AG08395 (cell line): ENCODE results near the gene CA9.

Experiments used
- DNase-seq: peaks from one replicate; pipeline ENCODE4 v3.0.0; 2012; ENCODE audit warnings: mixed read lengths, low spot score

The CA9 gene

GRCh38 chr9:35675732-35676392, 2.1 kb downstream of the CA9 start:
- DNase-seq: peak; percentile 31

- DNase-seq: no peak
Measured at GRCh38 chr9:35679091-35679490, 5.4 kb downstream of the CA9 start.

GRCh38 chr9:35679766-35680330, 6.1 kb downstream of the CA9 start:
- DNase-seq: no peak

DNA sequence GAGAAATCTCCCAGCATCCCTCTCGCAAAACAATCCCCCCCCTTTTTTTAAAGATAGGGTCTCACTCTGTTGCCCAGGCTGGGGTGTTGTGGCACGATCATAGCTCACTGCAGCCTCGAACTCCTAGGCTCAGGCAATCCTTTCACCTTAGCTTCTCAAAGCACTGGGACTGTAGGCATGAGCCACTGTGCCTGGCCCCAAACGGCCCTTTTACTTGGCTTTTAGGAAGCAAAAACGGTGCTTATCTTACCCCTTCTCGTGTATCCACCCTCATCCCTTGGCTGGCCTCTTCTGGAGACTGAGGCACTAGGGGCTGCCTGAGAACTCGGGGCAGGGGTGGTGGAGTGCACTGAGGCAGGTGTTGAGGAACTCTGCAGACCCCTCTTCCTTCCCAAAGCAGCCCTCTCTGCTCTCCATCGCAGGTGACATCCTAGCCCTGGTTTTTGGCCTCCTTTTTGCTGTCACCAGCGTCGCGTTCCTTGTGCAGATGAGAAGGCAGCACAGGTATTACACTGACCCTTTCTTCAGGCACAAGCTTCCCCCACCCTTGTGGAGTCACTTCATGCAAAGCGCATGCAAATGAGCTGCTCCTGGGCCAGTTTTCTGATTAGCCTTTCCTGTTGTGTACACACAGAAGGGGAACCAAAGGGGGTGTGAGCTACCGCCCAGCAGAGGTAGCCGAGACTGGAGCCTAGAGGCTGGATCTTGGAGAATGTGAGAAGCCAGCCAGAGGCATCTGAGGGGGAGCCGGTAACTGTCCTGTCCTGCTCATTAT, 6.8 kb downstream of the CA9 start:
- DNase-seq: no peak

DNA sequence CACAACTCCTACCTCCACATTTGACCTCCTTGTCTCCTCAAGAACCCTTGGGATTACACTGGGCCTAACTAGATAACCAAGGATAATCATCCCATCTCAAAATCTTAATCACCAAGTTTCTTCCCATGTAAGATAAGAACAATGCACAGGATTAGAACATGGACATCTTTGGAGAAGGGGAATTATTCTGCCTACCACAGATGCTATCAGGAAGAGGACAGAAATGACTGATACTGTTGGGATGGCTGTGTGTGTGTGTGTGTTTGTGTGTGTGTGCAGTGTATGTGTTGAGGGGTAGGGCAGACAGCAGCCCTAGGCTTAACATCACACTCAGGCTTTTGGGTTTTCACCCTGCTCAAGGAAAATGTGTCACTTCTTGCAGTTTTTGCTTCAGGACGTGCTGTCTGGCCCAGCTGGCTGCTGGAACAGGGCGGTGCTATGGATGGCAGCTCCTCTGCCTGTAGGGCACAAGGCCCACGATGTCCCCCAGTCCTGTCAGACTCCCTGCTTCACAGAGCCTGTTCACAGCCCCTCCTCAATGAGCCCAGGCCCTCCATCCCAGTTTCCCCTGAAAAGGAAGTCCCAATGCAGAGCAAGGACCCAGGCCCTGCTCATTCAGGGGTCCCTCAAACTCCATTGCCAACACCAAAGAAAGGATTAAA, 7.7 kb downstream of the CA9 start:
- DNase-seq: no peak

- no peak for DNase-seq
Measured at GRCh38 chr9:35682051-35682450, 8.3 kb downstream of the CA9 start.

DNA sequence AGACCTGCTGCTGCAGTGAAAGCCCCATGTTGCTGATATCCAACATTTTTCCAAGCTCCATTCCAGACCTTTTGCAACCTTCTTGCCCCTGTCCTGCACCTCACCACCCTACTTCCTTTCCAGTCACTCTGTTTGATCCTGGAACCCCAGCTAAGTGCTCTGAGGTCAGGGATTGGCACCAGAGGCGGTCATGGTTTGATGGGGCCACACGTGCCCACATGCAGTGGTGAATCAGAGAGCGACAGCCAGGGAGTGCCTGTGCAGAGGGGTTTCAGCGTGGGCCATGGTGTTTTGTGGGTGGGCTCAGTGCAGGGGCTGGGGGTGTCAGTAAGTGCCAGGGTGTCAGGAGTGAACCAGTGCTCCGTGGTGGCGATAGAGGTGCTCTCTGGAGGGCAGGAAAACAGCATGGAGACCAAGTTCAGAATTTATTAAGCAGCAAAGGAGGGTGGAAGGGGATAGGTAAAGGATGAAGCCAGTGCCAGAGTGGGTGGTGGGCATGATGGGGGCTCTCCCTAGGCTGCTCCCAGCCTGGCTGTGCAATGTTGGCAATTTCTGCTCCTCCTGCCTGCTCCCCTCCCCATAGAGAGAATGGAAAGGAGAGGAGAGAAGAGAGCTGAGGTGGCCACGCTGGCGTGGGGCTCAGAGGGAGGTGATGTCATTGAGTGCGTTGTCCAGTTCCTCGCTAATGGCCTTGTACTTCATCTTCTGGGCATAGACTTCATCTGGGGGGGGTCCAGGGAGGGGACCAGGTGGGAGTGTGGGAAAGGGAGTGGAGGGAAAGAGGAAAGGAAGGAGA, 9.0 kb downstream of the CA9 start:
- no peak for DNase-seq

DNA sequence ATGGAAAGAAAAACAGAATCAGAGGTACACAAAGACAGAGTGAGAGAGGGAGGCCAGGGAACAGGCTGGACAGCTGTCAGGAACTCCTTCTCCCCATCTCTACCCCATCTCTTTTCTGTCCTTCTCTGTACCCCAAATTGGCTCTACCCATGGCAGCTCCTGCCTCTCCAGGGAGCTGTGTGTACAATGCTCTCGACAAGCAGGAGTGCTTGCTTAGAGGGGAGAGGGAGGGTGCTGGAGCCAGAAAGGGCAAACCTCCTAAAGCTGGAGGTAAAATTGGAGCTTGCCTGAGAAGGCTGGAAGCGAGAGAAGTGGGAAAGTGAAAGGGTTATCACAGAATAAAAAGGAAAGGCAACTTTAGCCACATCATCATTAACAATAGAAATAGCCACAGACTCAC, 9.6 kb downstream of the CA9 start:
- no peak for DNase-seq

DNA sequence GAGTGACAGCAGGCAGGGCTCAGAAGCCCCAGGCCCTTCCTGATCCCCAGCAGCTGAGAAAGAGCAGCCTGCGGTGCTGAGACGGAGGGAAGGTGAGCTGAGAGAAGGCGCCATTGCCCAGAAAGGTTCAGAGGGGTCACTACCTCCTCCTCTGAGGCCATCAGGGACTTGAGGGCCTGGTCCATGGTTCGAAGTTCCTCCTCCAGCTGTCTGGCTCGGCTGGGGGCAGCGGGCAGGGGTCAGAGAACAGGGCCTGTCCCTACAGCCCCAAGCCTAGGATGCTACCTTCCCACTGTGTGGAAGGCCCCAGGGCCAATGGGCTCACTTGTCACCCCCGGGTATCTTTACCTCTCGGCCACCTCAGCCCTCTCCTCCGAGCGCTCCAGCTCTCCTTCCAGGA, 11.2 kb downstream of the CA9 start:
- no peak for DNase-seq

GRCh38 chr9:35685506-35685905, 11.8 kb downstream of the CA9 start:
- no peak for DNase-seq

DNA sequence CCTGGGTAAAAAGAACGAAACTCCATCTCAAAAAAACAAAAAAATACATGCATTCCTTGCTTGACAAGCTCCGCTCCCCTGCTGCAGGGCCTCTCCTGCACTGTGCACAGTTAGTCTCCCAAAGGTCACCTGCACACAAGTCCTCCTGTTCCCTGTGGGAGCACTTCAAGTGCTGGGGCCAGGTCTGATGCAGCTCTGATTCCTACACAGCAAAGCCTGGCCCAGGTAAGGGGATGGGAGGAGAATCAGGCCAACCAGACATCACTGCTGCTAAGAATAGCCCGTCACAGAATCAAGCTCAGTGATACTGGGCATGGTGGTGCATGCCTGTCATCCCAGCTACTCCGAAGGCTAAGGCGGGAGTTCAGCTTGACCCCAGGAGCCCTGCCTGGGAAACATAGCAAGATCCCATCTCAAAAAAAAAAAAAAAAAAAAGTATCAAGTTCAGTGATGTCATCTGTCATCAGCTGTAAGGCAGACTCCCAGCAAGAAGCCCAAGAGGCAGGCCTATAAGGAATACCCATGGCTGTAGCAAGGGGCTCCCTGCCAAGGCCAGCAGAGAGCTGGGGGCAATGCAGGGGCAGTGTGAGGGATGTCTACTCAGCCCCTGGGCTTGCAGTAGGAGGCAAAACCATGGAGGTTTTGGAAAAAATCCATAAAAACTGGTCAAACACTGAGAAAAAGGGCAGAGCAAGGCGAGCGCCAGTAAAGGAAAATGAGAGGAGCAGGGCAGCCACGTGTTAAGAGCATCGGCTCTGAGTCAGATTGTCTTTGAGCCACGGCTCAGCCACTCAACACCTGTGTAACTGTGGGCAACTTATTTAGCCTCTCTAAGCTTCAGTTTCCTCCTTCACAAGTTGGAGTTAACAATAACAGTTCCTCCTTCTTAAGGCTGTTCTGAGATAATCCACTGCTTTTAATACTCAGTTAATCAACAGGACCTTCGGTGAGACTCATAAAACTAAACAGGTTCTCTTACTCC, 12.8 kb downstream of the CA9 start:
- DNase-seq: no peak

GRCh38 chr9:35687306-35687705, 13.6 kb downstream of the CA9 start:
- DNase-seq: no peak

- DNase-seq: no peak
Measured at GRCh38 chr9:35687972-35688557, 14.3 kb downstream of the CA9 start.

DNA sequence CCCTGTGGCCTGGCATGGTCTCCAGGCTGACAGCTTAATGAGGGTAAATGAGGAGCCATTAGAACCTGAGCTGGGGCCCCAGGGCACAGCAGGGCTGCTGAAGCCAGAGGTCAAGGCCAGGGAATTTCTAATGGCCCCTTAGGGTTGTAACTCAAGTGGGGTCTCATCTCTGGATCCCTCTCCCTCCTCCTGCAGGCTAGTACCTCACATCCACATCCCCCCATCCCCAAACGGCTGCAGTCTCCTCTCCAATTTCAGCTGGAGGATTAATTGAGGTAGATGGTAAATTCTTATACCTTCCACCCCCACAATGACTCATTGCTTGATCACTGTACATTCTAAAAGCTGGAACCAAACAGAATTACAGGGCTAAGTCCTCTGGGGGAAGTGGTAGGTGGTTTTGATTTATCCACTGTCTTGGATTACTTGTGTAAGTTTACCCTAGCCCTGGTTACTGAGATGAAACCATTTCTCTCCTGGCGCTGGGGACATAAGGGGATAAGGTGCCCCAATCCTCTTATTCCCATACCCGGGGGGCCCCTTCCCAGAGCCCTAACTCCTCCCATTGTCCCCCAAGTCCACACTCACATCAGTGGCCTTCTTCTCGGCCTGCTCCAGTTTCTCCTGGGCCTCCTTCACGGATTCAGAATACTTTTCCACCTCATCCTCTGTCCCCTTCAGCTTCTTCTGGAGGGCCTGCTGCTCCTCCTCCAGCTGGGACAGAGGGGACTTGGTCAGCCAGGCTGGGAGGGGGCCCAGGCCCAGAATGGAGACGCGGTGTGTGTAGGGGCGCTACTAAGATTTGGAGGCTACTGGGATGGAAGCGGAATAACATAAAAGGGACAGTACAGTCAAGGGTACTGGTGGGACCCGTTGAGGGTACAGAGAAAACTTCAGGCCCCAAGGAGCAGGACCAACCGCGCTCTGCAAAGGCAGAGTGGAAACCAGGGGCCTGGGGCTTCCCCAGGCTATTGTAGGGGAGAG, 15.1 kb downstream of the CA9 start:
- DNase-seq: peak; percentile 72

DNA sequence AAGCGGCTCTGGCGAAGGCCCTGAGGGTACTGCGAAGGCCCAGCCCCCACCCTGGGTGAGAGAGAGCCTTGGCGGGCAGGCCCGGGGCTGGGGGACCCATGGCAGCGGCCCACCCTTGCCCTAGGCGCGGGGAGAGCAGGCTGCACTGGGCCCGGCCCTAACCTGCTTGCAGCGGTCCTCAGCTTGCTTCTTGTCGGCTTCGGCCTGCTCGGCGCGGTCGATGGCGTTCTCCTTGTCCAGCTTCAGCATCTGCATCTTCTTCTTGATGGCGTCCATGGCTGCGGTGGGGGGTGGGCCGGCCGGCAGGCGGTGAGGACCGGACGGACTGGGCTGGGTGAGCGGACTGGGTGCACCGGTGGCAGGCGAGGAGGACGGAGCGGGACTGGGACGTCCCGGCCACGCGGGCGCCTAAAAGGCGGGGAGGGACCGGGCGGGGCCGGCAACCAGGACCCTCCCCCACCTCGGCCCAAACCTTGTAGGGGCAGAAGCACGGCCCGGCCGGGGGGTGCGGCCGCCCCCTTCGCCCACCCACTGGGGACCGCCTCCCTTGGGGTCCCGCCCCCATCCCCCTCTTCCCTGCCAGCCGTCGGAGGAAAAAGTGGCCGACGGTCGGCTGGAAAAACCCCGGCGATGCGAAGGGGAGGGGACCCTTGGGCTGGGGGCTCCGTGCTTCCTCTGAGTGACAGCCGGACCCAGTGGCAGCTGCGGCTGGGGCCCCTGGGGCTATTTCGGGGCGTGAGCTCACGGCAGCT, 16.0 kb downstream of the CA9 start, which contains the start of gene TPM2:
TPM2 (minus strand) TSS at position 384 of the 752 bp plus-strand sequence; CDS start at position 276, 108 bp downstream.
- DNase-seq: peak; percentile 93

DNA sequence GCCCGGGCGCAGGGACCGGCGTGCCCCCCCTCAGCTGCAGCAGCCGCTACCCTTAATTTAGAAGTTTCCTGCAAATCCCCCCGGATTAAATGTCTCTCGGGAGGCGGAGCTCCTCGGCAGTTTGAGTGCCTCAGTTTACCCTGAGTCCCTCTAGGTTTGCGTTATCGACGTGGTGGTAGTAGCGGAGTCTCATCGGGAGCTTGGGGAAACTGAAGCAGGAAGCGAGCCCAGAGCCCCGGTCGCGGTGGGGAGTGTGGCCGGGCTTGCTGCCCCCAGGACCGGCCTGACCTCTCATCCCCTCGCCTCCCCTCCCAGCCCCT, 16.5 kb downstream of the CA9 start:
- no peak for DNase-seq

DNA sequence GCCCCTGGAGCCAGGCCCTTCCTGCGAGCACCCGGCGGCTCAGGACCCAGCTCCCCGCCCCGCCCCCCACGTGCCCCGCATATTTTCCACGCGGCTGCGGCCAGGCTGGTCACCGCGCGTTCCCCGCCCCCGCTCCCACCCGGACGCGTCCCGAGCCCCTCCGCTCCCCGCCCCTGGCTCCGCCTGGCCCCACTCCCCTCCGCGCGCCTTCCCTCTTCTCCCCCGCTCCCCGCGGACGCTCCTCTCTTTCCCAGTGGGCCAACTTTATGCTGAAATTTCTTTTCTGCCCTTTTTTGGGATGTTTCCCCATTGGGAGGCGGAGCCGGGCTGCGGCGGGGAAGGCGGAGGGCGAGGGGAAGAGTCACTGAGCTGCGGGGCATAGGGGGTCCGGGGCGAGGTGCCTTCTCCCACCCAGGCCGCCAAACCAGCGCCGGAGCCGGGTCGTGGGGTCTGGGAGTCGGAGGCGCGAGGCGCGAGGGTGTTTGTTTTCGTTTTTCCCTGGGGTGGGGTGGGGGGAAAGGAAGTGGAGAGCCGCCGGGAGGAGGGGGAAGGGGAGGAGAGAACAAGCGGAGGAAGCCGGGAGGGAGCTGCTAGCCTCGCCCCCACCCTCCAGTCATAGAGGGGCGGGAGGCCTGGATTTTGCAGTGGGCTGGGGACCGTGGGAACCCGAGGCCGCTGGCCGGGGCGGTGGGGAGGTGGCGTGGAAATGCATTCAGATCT, 17.0 kb downstream of the CA9 start:
- DNase-seq: peak; percentile 82

- no peak for DNase-seq
Measured at GRCh38 chr9:35691334-35691650, 17.6 kb downstream of the CA9 start.
